ENCODE results near the gene CIAO2B. TPM values are rescaled to one million over a fixed set of nuclear protein-coding genes. Genes with fewer than 3 reads are reported as not detected.

CIAO2B gene
- total RNA-seq, 1 experiment from 2014 or later, result 254 TPM

GRCh38 chr16:66886321-66886720 is 47.9 kb downstream of the CIAO2B start:
- no peak for DNase-seq (ENCODE audit: low read depth)

DNA sequence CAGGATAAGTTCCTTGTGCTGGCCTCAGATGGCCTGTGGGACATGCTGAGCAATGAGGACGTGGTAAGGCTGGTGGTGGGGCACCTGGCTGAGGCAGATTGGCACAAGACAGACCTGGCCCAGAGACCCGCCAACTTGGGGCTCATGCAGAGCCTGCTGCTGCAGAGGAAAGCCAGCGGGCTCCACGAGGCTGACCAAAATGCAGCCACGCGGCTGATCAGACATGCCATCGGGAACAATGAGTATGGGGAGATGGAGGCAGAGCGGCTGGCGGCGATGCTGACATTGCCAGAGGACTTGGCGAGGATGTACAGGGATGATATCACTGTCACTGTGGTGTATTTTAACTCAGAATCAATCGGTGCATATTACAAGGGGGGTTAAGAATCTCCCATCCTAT is 48.7 kb downstream of the CIAO2B start:
- DNase-seq (ENCODE audit: low read depth), result no peak

- no peak for DNase-seq (ENCODE audit: low read depth)
Measured at GRCh38 chr16:66882702-66883101, 51.5 kb downstream of the CIAO2B start.

Other genes starting within 250 kb of the CIAO2B start
- gene CMTM4, start 237.7 kb downstream of the CIAO2B start, total RNA-seq (2014; rRNA removed; shearing (Covaris generic)), result 20.5 and 22.4 TPM in 2 replicates
- gene DYNC1LI2, start 182.8 kb downstream of the CIAO2B start, total RNA-seq (2014; rRNA removed; shearing (Covaris generic)), result 60.1 and 63.3 TPM in 2 replicates
- gene TERB1, start 132.8 kb downstream of the CIAO2B start, total RNA-seq (2014; rRNA removed; shearing (Covaris generic)), result not detected in 2 replicates
- 125 and 135 TPM in 2 replicates for gene NAE1, start 103.4 kb downstream of the CIAO2B start, total RNA-seq (2014; rRNA removed; shearing (Covaris generic))
- not detected in 2 replicates for gene CA7, start 90.0 kb downstream of the CIAO2B start, total RNA-seq (2014; rRNA removed; shearing (Covaris generic))
- 6.1 and 6.6 TPM in 2 replicates for gene PDP2, start 53.9 kb downstream of the CIAO2B start, total RNA-seq (2014; rRNA removed; shearing (Covaris generic))
- not detected in 2 replicates for gene CDH16, start 15.5 kb downstream of the CIAO2B start, total RNA-seq (2014; rRNA removed; shearing (Covaris generic))
- 3.4 and 5.1 TPM in 2 replicates for gene RRAD, start 8.9 kb downstream of the CIAO2B start, total RNA-seq (2014; rRNA removed; shearing (Covaris generic))
- 19.2 and 21.3 TPM in 2 replicates for gene CES2, start 1.1 kb upstream of the CIAO2B start, total RNA-seq (2014; rRNA removed; shearing (Covaris generic))
- 0.10 TPM in 1 of 2 replicates, not detected in the other for gene CES3, start 26.9 kb upstream of the CIAO2B start, total RNA-seq (2014; rRNA removed; shearing (Covaris generic))
- gene CES4A, start 54.2 kb upstream of the CIAO2B start, total RNA-seq (2014; rRNA removed; shearing (Covaris generic)), result 0.72 TPM in 1 of 2 replicates, not detected in the other
- gene CBFB, start 94.7 kb upstream of the CIAO2B start, total RNA-seq (2014; rRNA removed; shearing (Covaris generic)), result 98.3 and 105 TPM in 2 replicates
- gene PHAF1, start 175.5 kb upstream of the CIAO2B start, total RNA-seq (2014; rRNA removed; shearing (Covaris generic)), result 13.7 and 18.0 TPM in 2 replicates
- gene B3GNT9, start 216.6 kb upstream of the CIAO2B start, total RNA-seq (2014; rRNA removed; shearing (Covaris generic)), result 24.0 and 25.6 TPM in 2 replicates
- gene TRADD, start 225.5 kb upstream of the CIAO2B start, total RNA-seq (2014; rRNA removed; shearing (Covaris generic)), result 13.0 and 29.5 TPM in 2 replicates
- 4.2 and 10.2 TPM in 2 replicates for gene FBXL8, start 225.6 kb upstream of the CIAO2B start, total RNA-seq (2014; rRNA removed; shearing (Covaris generic))
- 3.7 and 4.7 TPM in 2 replicates for gene HSF4, start 230.3 kb upstream of the CIAO2B start, total RNA-seq (2014; rRNA removed; shearing (Covaris generic))
- 29.4 and 32.3 TPM in 2 replicates for gene NOL3, start 236.1 kb upstream of the CIAO2B start, total RNA-seq (2014; rRNA removed; shearing (Covaris generic))
- 4.2 and 7.8 TPM in 2 replicates for gene MATCAP1, start 249.6 kb upstream of the CIAO2B start, total RNA-seq (2014; rRNA removed; shearing (Covaris generic))

Measured in RPMI7951 (cell line).